NCI-H2171 (cell line): ENCODE results near the gene C1QL2.

Experiments
- DNase-seq: peaks from one replicate; lab custom pipeline; 2025; lab: John Stamatoyannopoulos, UW

The C1QL2 gene

DNA sequence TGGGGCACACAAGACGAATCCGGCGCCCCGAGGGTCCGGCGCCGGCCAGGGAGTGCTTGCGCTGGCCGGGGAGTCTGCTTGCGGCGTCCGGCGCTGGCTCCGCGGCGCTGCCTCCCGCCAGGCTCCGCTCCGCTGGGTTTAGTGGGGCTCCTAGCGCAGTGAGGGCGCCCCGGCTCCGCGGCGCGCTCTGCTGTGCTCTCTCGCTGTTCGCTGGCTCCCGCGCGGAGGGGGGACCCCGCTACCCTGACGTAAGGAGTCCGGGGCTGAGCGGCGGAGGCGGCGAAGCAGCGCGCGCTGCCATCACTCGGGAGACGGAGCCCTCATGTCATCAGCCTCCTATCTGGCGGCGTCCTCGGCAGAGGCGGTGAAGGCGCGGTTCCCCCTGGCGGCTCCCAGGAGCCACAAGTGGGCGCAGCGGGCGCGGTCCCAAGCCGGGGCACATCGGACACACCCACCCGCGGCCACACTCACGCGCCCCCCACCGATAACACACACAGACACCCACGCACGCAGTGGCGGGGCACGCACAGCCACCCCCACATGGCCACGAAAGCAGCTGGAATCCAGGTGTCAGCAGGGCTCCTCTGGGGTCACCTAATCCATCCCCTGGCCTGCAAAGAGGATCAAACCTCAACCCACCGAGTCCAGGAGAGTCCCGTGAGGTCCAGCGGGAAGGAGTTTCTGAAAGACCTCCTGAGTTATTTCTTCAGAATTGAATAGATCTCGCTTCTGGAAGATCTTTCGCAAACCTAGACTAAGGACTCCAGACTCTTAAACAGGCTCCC, at the start of gene C1QL2:
Gene C1QL2 (minus strand): TSS at position 189 of the 785 bp plus-strand sequence. CDS start 482 bp downstream, outside the sequence.
- peak; percentile 60 for DNase-seq

DNA sequence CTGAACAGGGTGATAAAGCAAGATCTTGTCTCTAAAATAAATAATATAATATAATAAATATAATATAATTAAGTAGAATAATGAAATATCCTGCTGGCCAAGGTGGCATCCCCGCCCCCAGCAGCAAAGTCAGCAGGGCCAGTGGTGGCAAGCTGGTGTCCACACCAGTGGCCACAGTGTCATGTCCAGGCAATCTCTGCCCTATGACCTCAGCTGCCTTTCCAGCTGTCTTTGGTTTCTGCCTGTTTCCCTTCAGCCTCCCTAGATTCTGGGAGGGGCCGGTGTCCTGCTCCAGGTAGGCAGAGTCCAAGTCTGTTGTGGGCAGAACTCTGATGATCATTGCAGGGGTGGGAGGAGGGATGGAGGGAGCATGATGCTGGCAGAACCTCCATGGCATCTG, 48.9 kb upstream of the C1QL2 start:
- no peak for DNase-seq

GRCh38 chr2:119206201-119206600, 47.6 kb upstream of the C1QL2 start:
- no peak for DNase-seq

- DNase-seq, result no peak
Measured at GRCh38 chr2:119205001-119205706, 46.6 kb upstream of the C1QL2 start.

DNA sequence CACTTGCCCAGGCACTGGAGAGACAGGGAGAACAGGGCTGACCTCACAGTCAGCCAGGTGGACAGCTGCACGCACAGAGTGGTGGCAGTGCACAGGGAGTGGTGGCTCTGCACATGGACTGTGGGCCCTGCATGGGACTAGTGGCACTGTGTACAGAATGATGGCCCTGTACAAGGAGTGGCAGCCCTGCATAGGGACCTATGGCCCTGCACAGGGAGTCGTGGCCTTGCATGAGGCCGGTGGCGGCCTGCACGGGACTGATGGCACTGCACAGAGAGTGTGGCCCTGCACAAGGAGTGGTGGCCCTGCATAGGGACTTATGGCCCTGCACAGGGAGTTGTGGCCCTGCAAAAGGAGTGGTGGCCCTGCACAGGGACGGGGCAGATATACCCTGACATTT, 46.0 kb upstream of the C1QL2 start:
- DNase-seq, result no peak

- no peak for DNase-seq
Measured at GRCh38 chr2:119202610-119203310, 44.2 kb upstream of the C1QL2 start.

- DNase-seq, result no peak
Measured at GRCh38 chr2:119201815-119202214, 43.3 kb upstream of the C1QL2 start.

- no peak for DNase-seq
Measured at GRCh38 chr2:119198240-119198840, 39.8 kb upstream of the C1QL2 start.

DNA sequence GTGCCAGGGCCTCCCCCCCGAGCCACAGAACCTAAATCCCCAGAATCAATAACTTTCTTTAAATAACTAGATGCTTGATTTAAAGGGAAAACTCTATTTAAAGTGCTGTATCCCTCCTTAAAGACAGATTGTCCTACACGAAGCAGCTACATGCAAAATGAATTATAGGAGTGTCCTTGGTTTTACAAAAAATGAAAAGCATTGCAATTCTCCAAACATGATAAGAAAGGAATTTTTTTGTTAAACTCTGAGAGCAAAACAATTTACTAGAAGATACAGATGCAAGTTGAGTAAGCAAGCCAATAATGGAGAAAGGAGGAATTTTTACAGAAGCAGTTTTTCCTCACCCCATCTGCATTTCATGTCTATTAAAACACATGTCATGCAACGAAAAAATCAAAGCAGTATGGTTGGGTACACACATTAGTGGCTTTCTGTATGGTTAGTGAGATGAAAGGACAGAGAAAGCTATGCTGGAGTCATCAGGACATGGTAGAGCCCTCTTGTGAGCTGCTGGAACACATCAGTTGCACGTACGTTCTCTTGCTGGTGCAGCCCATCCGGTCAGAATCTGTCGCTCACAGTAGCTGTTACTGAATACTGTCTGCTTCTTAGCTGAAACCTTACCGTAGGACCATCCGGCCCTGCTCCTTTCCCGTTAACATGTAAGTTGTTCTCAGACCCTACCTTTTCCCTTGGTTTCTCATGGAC, 39.1 kb upstream of the C1QL2 start:
- DNase-seq, result no peak

DNA sequence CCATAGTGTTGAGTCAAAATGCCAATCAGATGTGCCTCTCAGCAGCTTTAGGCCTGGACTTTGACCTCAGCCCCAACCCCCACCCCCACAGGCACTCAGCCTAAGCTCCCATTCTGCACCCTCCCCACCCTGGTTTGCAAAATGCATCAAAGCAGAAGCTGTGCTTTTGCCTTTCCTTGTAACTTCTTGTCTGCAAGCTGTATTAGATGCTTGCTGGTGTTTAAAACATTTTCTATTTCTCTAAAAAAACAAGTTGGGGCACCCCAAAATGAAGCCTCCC, 38.5 kb upstream of the C1QL2 start:
- DNase-seq, result no peak

- no peak for DNase-seq
Measured at GRCh38 chr2:119196301-119197125, 38.0 kb upstream of the C1QL2 start.

GRCh38 chr2:119195887-119196286, 37.3 kb upstream of the C1QL2 start:
- DNase-seq, result no peak

DNA sequence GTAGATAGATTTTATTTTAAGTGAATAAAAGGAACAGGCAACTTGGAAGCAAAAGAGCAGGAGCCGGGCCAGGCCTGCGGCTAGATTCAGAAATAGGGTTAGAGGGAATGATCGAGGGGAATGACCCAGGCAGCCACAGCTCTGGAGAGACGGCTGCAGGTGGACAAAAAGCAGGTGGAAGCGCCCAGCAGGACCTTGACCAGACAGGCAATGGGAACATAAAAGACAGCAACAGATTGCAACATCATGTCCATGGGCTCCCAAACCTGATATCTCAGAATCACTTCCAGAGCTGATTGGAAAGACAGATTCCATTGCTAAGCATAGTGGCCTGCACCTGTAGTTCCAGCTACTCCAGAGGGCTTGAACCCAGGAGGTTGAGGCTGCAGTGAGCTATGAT, 36.5 kb upstream of the C1QL2 start:
- DNase-seq, result no peak

- DNase-seq, result no peak
Measured at GRCh38 chr2:119192893-119193292, 34.3 kb upstream of the C1QL2 start.

DNA sequence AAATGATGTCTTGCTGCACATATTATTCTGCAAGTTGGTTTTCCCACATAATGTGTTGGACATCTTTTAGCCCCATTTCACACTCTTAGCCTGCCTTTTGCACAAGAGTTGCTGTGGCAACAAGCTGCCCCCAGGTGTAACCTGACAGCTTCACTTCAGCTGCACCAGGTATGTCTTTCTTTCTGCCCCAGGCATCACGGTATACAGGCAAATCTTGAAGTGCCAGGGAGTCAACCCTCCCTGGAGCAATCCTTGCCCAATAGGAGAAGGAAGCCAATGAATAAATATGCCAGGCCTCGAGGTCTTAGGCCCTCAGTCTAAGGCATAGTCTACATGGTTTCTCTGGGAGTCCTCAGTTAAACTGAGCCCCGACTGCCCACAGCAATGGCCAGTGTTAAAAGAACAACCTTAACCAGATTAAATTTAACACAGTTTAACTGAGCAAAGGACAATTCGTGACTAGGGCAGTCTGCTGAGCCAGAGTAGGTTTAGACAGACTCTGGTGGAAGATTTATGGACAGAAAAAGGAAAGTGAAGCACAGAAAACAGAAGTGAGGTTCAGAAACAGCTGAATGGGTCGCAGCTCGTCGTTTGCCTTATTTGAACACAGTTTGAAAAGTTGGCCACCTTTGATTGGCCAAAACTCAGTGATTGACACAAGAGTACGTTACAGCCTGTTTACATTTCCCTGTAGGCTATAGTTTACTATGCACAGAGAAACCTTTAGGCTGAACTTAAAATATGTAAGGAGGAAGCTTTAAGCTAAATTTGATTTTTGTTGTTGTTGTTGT, 32.0 kb upstream of the C1QL2 start:
- no peak for DNase-seq

DNA sequence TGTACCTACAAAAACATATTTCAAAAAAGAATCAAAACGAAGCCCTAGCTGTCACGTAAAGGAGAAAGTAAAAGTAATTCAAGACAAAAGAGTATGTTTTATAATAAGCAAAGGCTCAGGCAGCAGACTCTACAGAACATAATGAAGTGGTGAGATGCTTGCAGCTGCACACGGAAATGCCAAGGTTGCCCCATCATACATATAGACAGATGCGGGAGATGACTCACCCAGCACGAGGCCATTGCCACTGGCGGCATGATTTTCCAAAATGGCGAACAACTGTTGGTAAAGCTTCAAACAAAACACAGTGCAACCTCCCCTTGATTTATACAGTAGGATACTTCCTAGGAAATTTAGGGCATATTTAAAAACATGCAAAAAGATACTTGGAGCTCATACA, 26.0 kb upstream of the C1QL2 start:
- DNase-seq, result no peak

- DNase-seq, result peak; percentile 69
Measured at GRCh38 chr2:119181791-119182445, 23.4 kb upstream of the C1QL2 start.

- DNase-seq, result no peak
Measured at GRCh38 chr2:119181391-119181790, 22.8 kb upstream of the C1QL2 start.

DNA sequence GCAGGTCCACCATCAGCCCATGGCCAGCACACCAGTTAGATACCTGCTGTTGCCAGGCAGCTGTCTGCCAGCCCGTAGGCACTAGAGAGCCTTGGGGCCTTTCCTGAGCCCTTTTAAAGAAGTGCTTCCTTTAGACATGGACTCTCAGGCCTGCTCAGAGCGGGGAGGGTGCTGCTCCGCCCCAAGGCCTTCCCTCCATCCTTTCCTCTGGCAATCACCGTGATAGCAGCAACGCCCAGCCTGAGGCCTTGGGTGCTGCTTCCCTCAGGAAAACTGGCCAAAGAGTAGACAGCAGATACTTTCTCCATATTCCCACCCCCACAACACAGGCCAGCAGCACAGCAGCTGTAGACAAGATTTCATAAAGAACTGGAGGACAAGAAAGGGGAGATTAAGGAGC, 22.3 kb upstream of the C1QL2 start:
- no peak for DNase-seq

- peak; percentile 52 for DNase-seq
Measured at GRCh38 chr2:119179991-119180390, 21.4 kb upstream of the C1QL2 start.
